Right lobe of liver (tissue), 4 donors: ENCODE results near the gene CDCA4.

Source experiments
- CTCF ChIP-seq, 4 donors: fragments of 200-600 bp in 3 of 4; fragments of 450-650 bp in 1 of 4; IDR thresholded peaks; one replicate each; pipeline versions ENCODE4 v1.5.1 to v1.8.0; 2016 to 2022; ENCODE audit warnings: antibody characterized with exemption in 4 of 4, mild to moderate bottlenecking in 2 of 4
- POLR2A ChIP-seq: fragments of 450-650 bp; IDR thresholded peaks from one replicate; pipeline ENCODE4 v1.6.1; 2017; ENCODE audit warnings: antibody characterized with exemption, mild to moderate bottlenecking
- donor health status: DM: no; HTN: no; CAD: no.
- donor health status: DM: no; HTN: no; CAD: no.
- donor health status: DM: no; HTN: yes; CAD: no.

- no peak for TF ChIP-seq CTCF (IDR thresholded peaks at IDR 0.05)
- no peak for TF ChIP-seq POLR2A
Measured at GRCh38 chr14:105007593-105008264, 13.2 kb downstream of the CDCA4 start.
